SK-N-SH treated with all-trans-retinoic acid at 6 μM for 48 hours (cell line): ENCODE data around the gene LSAMP.

Source experiments
- ATAC-seq: fragments of 200-7000 bp; cut with Tn5 transposase; 3 replicates; pipeline ENCODE4 v1.9.1; 2020; ENCODE audit warnings: mild to moderate bottlenecking, moderate library complexity
- ARNTL ChIP-seq: fragments of 450-650 bp; formaldehyde crosslinking; IDR thresholded peaks from 2 replicates; pipeline ENCODE4 v1.5.0; 2020; ENCODE audit warnings: low read depth, mild to moderate bottlenecking, moderate library complexity, borderline replicate concordance
- BACH2 ChIP-seq: fragments of 250-450 bp; sonication (Bioruptor Pico); IDR thresholded peaks from 2 replicates; pipeline ENCODE4 v1.9.0; 2021; ENCODE audit warnings: mild to moderate bottlenecking, borderline replicate concordance
- CREB5 ChIP-seq: fragments of 250-450 bp; sonication (Bioruptor Pico); IDR thresholded peaks from 2 replicates; pipeline ENCODE4 v1.5.1; 2020; ENCODE audit warnings: low read depth, mild to moderate bottlenecking, moderate library complexity
- CSDC2 ChIP-seq: fragments of 250-450 bp; sonication (Bioruptor Pico); IDR thresholded peaks from 2 replicates; pipeline ENCODE4 v1.5.0; 2020; ENCODE audit warnings: mild to moderate bottlenecking, moderate library complexity
- CSRNP3 ChIP-seq: fragments of 250-450 bp; sonication (Bioruptor Pico); IDR thresholded peaks from 2 replicates; pipeline ENCODE4 v1.5.1; 2021; ENCODE audit warnings: mild to moderate bottlenecking, moderate library complexity
- GLIS3 ChIP-seq: fragments of 250-450 bp; sonication (Bioruptor Pico); IDR thresholded peaks from 2 replicates; pipeline ENCODE4 v1.5.0; 2020; ENCODE audit warnings: mild to moderate bottlenecking, moderate library complexity
- ISL1 ChIP-seq: fragments of 250-450 bp; sonication (Bioruptor Pico); IDR thresholded peaks from 2 replicates; pipeline ENCODE4 v2.1.2; 2022; ENCODE audit warnings: mild to moderate bottlenecking, moderate library complexity
- PATZ1 ChIP-seq: fragments of 250-450 bp; sonication (Bioruptor Pico); IDR thresholded peaks from 2 replicates; pipeline ENCODE4 v1.8.0; 2020; ENCODE audit warnings: mild to moderate bottlenecking, moderate library complexity, borderline replicate concordance
- POU6F1 ChIP-seq: fragments of 250-450 bp; sonication (Bioruptor Pico); IDR thresholded peaks from 2 replicates; pipeline ENCODE4 v1.8.0; 2021; ENCODE audit warnings: low read depth, mild to moderate bottlenecking, moderate library complexity, borderline replicate concordance
- PPARA ChIP-seq: fragments of 250-450 bp; sonication (Bioruptor Pico); IDR thresholded peaks from 2 replicates; pipeline ENCODE4 v1.5.0; 2020; ENCODE audit warnings: mild to moderate bottlenecking, borderline replicate concordance
- RARB ChIP-seq: fragments of 250-450 bp; sonication (Bioruptor Pico); IDR thresholded peaks from 2 replicates; pipeline ENCODE4 v1.8.0; 2021; ENCODE audit warnings: mild to moderate bottlenecking, moderate library complexity
- SNAI2 ChIP-seq: fragments of 250-450 bp; sonication (Bioruptor Pico); IDR thresholded peaks from 2 replicates; pipeline ENCODE4 v1.5.0; 2020; ENCODE audit warnings: mild to moderate bottlenecking, moderate library complexity
- TCF4 ChIP-seq: fragments of 250-450 bp; sonication (Bioruptor Pico); IDR thresholded peaks from 2 replicates; pipeline ENCODE4 v1.8.0; 2021; ENCODE audit warnings: mild to moderate bottlenecking, moderate library complexity, borderline replicate concordance
- TOX ChIP-seq: fragments of 250-450 bp; sonication (Bioruptor Pico); IDR thresholded peaks from 2 replicates; pipeline ENCODE4 v1.8.0; 2021; ENCODE audit warnings: mild to moderate bottlenecking, moderate library complexity, borderline replicate concordance
- TSHZ2 ChIP-seq: fragments of 250-450 bp; sonication (Bioruptor Pico); IDR thresholded peaks from 2 replicates; pipeline ENCODE4 v1.5.0; 2020; ENCODE audit warnings: mild to moderate bottlenecking, moderate library complexity
- ZC3H10 ChIP-seq: fragments of 250-450 bp; sonication (Bioruptor Pico); IDR thresholded peaks from 2 replicates; pipeline ENCODE4 v1.5.1; 2021; ENCODE audit warnings: mild to moderate bottlenecking, moderate library complexity
- ZNF565 ChIP-seq: fragments of 450-650 bp; formaldehyde crosslinking; conservative IDR thresholded peaks from 2 replicates; pipeline ENCODE4 v1.5.0; 2020; ENCODE audit warnings: low read depth, mild to moderate bottlenecking, moderate library complexity
- ZNF70 ChIP-seq: fragments of 450-650 bp; formaldehyde crosslinking; IDR thresholded peaks from 2 replicates; pipeline ENCODE4 v1.5.0; 2020; ENCODE audit warnings: mild to moderate bottlenecking, moderate library complexity
- ZNF8 ChIP-seq: fragments of 450-650 bp; formaldehyde crosslinking; IDR thresholded peaks from 2 replicates; pipeline ENCODE4 v1.5.0; 2020; ENCODE audit warnings: mild to moderate bottlenecking, moderate library complexity

LSAMP gene

GRCh38 chr3:116242825-116243224 is 202.5 kb downstream of the LSAMP start:
- ATAC-seq = no peak
- TF ChIP-seq CSDC2 (no peak), TOX (CRISPR knock-in tag) (no peak), ZNF565 (CRISPR knock-in tag) (no peak), ISL1 (CRISPR knock-in tag) (no peak), ZC3H10 (no peak), PATZ1 (no peak), ARNTL (CRISPR knock-in tag) (no peak), TCF4 (CRISPR knock-in tag) (no peak), BACH2 (CRISPR knock-in tag) (no peak), RARB (CRISPR knock-in tag) (no peak), SNAI2 (CRISPR knock-in tag) (no peak), ZNF70 (CRISPR knock-in tag) (no peak), CREB5 (CRISPR knock-in tag) (no peak), CSRNP3 (CRISPR knock-in tag) (no peak)
- TF ChIP-seq, all 23 proteins: peak for 0

GRCh38 chr3:116241677-116242076 is 203.6 kb downstream of the LSAMP start:
- no peak for ATAC-seq
- TF ChIP-seq CSDC2 (no peak), TSHZ2 (CRISPR knock-in tag) (no peak), ARNTL (CRISPR knock-in tag) (no peak), SNAI2 (CRISPR knock-in tag) (no peak), CREB5 (CRISPR knock-in tag) (no peak), ZC3H10 (no peak), ZNF8 (CRISPR knock-in tag) (no peak), RARB (CRISPR knock-in tag) (no peak), PPARA (no peak), POU6F1 (CRISPR knock-in tag) (no peak), ZNF70 (CRISPR knock-in tag) (no peak), TCF4 (CRISPR knock-in tag) (no peak)

- TF ChIP-seq GLIS3 (CRISPR knock-in tag) = no peak
- no peak for TF ChIP-seq ARNTL (CRISPR knock-in tag)
- no peak for ATAC-seq
Observed at GRCh38 chr3:116240261-116240660, 205.0 kb downstream of the LSAMP start.
